ENCODE data around the gene CALHM4. TPM values are rescaled to one million over a fixed set of nuclear protein-coding genes. Genes with fewer than 3 reads are reported as not detected.

Gene CALHM4
- total and polyA plus RNA-seq, 2 of the 13 experiments (the other 11 are each of a cell fraction or from before 2014, with no cell fraction given): not detected

GRCh38 chr6:116605935-116606334, 52.4 kb downstream of the CALHM4 start (continued):
- TF ChIP-seq ZNF326 (CRISPR knock-in tag; IDR thresholded peaks at IDR 0.05; ENCODE audit: borderline replicate concordance) (no peak), DMAP1 (CRISPR knock-in tag; IDR thresholded peaks at IDR 0.05) (no peak), TEAD2 (CRISPR knock-in tag; IDR thresholded peaks at IDR 0.05) (no peak), GZF1 (CRISPR knock-in tag; IDR thresholded peaks at IDR 0.05) (no peak), HIC2 (CRISPR knock-in tag; IDR thresholded peaks at IDR 0.05; ENCODE audit: low read depth) (no peak), ZNF414 (CRISPR knock-in tag; IDR thresholded peaks at IDR 0.05) (no peak), ZKSCAN5 (CRISPR knock-in tag; IDR thresholded peaks at IDR 0.05) (no peak), MAFG (CRISPR knock-in tag; IDR thresholded peaks at IDR 0.05) (no peak)

Other genes starting within 250 kb of the CALHM4 start
- 3.8 and 4.6 TPM in 2 replicates for gene DSE, start 182.8 kb upstream of the CALHM4 start, total RNA-seq (2016; rRNA removed; fragmentation: Illumina TruSeq; extraction: Trizol)
- 2.6 and 3.0 TPM in 2 replicates for gene DSE, start 182.8 kb upstream of the CALHM4 start, polyA plus RNA-seq (2011; rRNA removed)
- not detected in 2 replicates for gene CALHM6, start 92.4 kb upstream of the CALHM4 start, total RNA-seq (2016; rRNA removed; fragmentation: Illumina TruSeq; extraction: Trizol)
- gene CALHM6, start 92.4 kb upstream of the CALHM4 start, polyA plus RNA-seq (2011; rRNA removed): not detected in 2 replicates
- gene CALHM5, start 42.1 kb upstream of the CALHM4 start, total RNA-seq (2016; rRNA removed; fragmentation: Illumina TruSeq; extraction: Trizol): not detected in 2 replicates
- not detected in 2 replicates for gene CALHM5, start 42.1 kb upstream of the CALHM4 start, polyA plus RNA-seq (2011; rRNA removed)
- gene TRAPPC3L, start 8.1 kb upstream of the CALHM4 start, total RNA-seq (2016; rRNA removed; fragmentation: Illumina TruSeq; extraction: Trizol): not detected in 2 replicates
- not detected in 2 replicates for gene TRAPPC3L, start 8.1 kb upstream of the CALHM4 start, polyA plus RNA-seq (2011; rRNA removed)
- gene RWDD1, start 17.8 kb downstream of the CALHM4 start, total RNA-seq (2016; rRNA removed; fragmentation: Illumina TruSeq; extraction: Trizol): 67.1 and 90.5 TPM in 2 replicates
- gene RWDD1, start 17.8 kb downstream of the CALHM4 start, polyA plus RNA-seq (2011; rRNA removed): 20.9 and 27.4 TPM in 2 replicates
- gene RSPH4A, start 62.7 kb downstream of the CALHM4 start, total RNA-seq (2016; rRNA removed; fragmentation: Illumina TruSeq; extraction: Trizol): 0.14 and 0.40 TPM in 2 replicates
- 0.08 and 0.24 TPM in 2 replicates for gene RSPH4A, start 62.7 kb downstream of the CALHM4 start, polyA plus RNA-seq (2011; rRNA removed)
- gene ZUP1, start 115.0 kb downstream of the CALHM4 start, total RNA-seq (2016; rRNA removed; fragmentation: Illumina TruSeq; extraction: Trizol): 29.3 and 40.3 TPM in 2 replicates
- 11.1 and 12.5 TPM in 2 replicates for gene ZUP1, start 115.0 kb downstream of the CALHM4 start, polyA plus RNA-seq (2011; rRNA removed)
- 13.0 and 13.1 TPM in 2 replicates for gene KPNA5, start 127.5 kb downstream of the CALHM4 start, total RNA-seq (2016; rRNA removed; fragmentation: Illumina TruSeq; extraction: Trizol)
- 4.8 and 5.3 TPM in 2 replicates for gene KPNA5, start 127.5 kb downstream of the CALHM4 start, polyA plus RNA-seq (2011; rRNA removed)
- not detected in 2 replicates for gene FAM162B, start 212.0 kb downstream of the CALHM4 start, total RNA-seq (2016; rRNA removed; fragmentation: Illumina TruSeq; extraction: Trizol)
- gene FAM162B, start 212.0 kb downstream of the CALHM4 start, polyA plus RNA-seq (2011; rRNA removed): 0.17 TPM in 1 of 2 replicates, not detected in the other